ENCODE data around the gene APBA1. TPM values are rescaled to one million over a fixed set of nuclear protein-coding genes. Genes with fewer than 3 reads are reported as not detected.
A peak's percentile ranks its signal among the peaks of the same experiment; 100 is the strongest.

The APBA1 gene
- total and polyA plus RNA-seq, 2 of the 4 experiments (the other 2 are of a cell fraction), result 3.8 to 5.1 TPM

- Histone ChIP-seq H3K23ac (ENCODE audit: low read depth, low read length) (peak overlapping the region; percentile 93), H4K5ac (ENCODE audit: low read depth, low read length) (0 out of 2 replicates have a peak overlapping the region, but pooled peaks have one; percentile 10), H3K9me3 (ENCODE audit: control insufficient read depth, insufficient read depth, low read length) (no peaks in the 10 kb centered on the region), H2BK15ac (ENCODE audit: low read depth, low read length) (peak overlapping the region; percentile 68; the same call in 1 of the 3 replicates), H3K4me1 (ENCODE audit: control insufficient read depth, insufficient read depth, low read length) (peaks cover 6% of the 10 kb centered on the region), H3K27ac (ENCODE audit: insufficient read depth, low read length) (peak overlapping the region; percentile 73), H3K14ac (replicated peaks; ENCODE audit: low read depth, low read length) (peak overlapping the region; percentile 92), H3K56ac (ENCODE audit: extremely low read depth, insufficient read depth, low read length) (peak overlapping the region; percentile 60), H2BK5ac (ENCODE audit: low read depth, low read length, poor library complexity, severe bottlenecking) (peak overlapping the region; percentile 46), H3K36me3 (ENCODE audit: control insufficient read depth, insufficient read depth, low read length) (no peaks in the 10 kb centered on the region), H3K27me3 (ENCODE audit: control insufficient read depth, insufficient read depth, low read length) (no peaks in the 10 kb centered on the region), H3K4me2 (ENCODE audit: low read depth, low read length) (peak overlapping the region; percentile 89), H2AFZ (replicated peaks; ENCODE audit: low read length, poor library complexity) (peak overlapping the region; percentile 97), H2BK120ac (ENCODE audit: low read depth, low read length) (peak overlapping the region; percentile 87), H2AK5ac (ENCODE audit: low read depth, low read length) (no peak overlapping the region), H3K9me1 (ENCODE audit: insufficient read depth, low read length) (peaks cover 7% of the 10 kb centered on the region), H3K4ac (ENCODE audit: low read depth, low read length) (peak overlapping the region; percentile 79), H3K79me1 (ENCODE audit: low read depth in 1 of 2, low read length in 2 of 2) (peaks cover 21 to 39% of the 10 kb centered on the region in 2 experiments), H3K4me3 (ENCODE audit: insufficient read depth, low read depth, low read length) (peak overlapping the region; percentile 69), H2BK20ac (ENCODE audit: low read depth, low read length) (peak overlapping the region; percentile 55; the same call in 1 of the 2 replicates), H4K20me1 (ENCODE audit: insufficient read depth, low read length) (peaks cover 2% of the 10 kb centered on the region; the same call in 1 of the 2 replicates), H4K8ac (ENCODE audit: low read depth in 2 of 2, low read length in 2 of 2) (peak overlapping the region; percentile 25 to 92; a peak in 3 of 4 replicates), H4K91ac (ENCODE audit: insufficient read depth, low read depth, low read length) (peak overlapping the region; percentile 70), H2AK9ac (replicated peaks; ENCODE audit: low read depth, low read length, poor library complexity) (peak overlapping the region; percentile 65), H3K9ac (ENCODE audit: low read depth, low read length) (peak overlapping the region; percentile 78), H3K18ac (ENCODE audit: low read depth, low read length) (peak overlapping the region; percentile 21; the same call in 1 of the 2 replicates)
- in situ Hi-C loops (cut with MboI; ENCODE audit: low sequenced_read_pairs), result loop anchor here (10.0 to 25.0 kb wide), 3 partner anchors 202 to 565 kb away; no protein-coding TSS in a partner anchor
- TF ChIP-seq MAFK (IDR thresholded peaks at IDR 0.05; ENCODE audit: low read depth, low read length), result 0 out of 2 replicates have a peak, but pooled peaks have one; percentile 25
- TF ChIP-seq RAD21 (IDR thresholded peaks at IDR 0.05; ENCODE audit: low read length), result peak; percentile 80
- peak; percentile 16; the same call in 1 of the 2 replicates for TF ChIP-seq MXI1 (IDR thresholded peaks at IDR 0.05; ENCODE audit: borderline replicate concordance, low read depth, low read length)
- TF ChIP-seq MAZ (IDR thresholded peaks at IDR 0.05; ENCODE audit: borderline replicate concordance, low read depth, low read length), result peak; percentile 43; the same call in 1 of the 2 replicates
- peak; percentile 90 for TF ChIP-seq SMC3 (IDR thresholded peaks at IDR 0.05; ENCODE audit: low read depth, low read length)
- TF ChIP-seq RFX5 (IDR thresholded peaks at IDR 0.05; ENCODE audit: low read depth, low read length), result no peak
- TF ChIP-seq, protein P1, sequence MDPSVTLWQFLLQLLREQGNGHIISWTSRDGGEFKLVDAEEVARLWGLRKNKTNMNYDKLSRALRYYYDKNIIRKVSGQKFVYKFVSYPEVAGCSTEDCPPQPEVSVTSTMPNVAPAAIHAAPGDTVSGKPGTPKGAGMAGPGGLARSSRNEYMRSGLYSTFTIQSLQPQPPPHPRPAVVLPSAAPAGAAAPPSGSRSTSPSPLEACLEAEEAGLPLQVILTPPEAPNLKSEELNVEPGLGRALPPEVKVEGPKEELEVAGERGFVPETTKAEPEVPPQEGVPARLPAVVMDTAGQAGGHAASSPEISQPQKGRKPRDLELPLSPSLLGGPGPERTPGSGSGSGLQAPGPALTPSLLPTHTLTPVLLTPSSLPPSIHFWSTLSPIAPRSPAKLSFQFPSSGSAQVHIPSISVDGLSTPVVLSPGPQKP (IDR thresholded peaks at IDR 0.05; ENCODE audit: borderline replicate concordance, low read depth, low read length), result no peak
- TF ChIP-seq, protein P2, sequence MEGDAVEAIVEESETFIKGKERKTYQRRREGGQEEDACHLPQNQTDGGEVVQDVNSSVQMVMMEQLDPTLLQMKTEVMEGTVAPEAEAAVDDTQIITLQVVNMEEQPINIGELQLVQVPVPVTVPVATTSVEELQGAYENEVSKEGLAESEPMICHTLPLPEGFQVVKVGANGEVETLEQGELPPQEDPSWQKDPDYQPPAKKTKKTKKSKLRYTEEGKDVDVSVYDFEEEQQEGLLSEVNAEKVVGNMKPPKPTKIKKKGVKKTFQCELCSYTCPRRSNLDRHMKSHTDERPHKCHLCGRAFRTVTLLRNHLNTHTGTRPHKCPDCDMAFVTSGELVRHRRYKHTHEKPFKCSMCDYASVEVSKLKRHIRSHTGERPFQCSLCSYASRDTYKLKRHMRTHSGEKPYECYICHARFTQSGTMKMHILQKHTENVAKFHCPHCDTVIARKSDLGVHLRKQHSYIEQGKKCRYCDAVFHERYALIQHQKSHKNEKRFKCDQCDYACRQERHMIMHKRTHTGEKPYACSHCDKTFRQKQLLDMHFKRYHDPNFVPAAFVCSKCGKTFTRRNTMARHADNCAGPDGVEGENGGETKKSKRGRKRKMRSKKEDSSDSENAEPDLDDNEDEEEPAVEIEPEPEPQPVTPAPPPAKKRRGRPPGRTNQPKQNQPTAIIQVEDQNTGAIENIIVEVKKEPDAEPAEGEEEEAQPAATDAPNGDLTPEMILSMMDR (conservative IDR thresholded peaks at IDR 0.05; ENCODE audit: low read depth, low read length), result peak; percentile 90
- dilution Hi-C loops (cut with HindIII; ENCODE audit: low sequenced_read_pairs, unreplicated experiment), result no loop called here
- DNase-seq, result peak; percentile 89
- no TSS peak for BruUV-seq (replicated peaks)
- ChIA-PET POLR2A (ENCODE audit: unreplicated experiment) (interaction anchor here (0.5 to 0.8 kb wide), 2 partner anchors 73 to 87 kb away, joined by 3 to 4 read pairs; partner anchors contain the start of gene PTAR1), CTCF (interaction anchor here (0.5 to 1.8 kb wide), 15 partner anchors 15 to 449 kb away, joined by 3 to 11 read pairs (median 3); no protein-coding TSS in a partner anchor)
- ATAC-seq (ENCODE audit: low read depth), result peak; percentile 80
- intact Hi-C loops (cut with micrococcal nuclease), result loop anchor here (1.0 to 10.0 kb wide), 7 partner anchors 87 to 552 kb away; no protein-coding TSS in a partner anchor
- 0% methylated on average over 29 of the region's 60 CpGs; no CpG with 5 or more reads in 1 of the 2 experiments for WGBS, 2 experiments (ENCODE audit: extremely low coverage in 2 of 2, insufficient read length in 1 of 2)
Observed at GRCh38 chr9:69672596-69673310, 582 bp upstream of the APBA1 start.

Data from IMR-90 (cell line).